ENCODE data around the gene LRRC26. TPM values are rescaled to one million over a fixed set of nuclear protein-coding genes. Genes with fewer than 3 reads are reported as not detected.
A peak's percentile ranks its signal among the peaks of the same experiment; 100 is the strongest.

The LRRC26 gene
- total RNA-seq, 5 donors from 2014 or later (not counting 1 experiment from before 2014, with no cell fraction given) = not detected

DNA sequence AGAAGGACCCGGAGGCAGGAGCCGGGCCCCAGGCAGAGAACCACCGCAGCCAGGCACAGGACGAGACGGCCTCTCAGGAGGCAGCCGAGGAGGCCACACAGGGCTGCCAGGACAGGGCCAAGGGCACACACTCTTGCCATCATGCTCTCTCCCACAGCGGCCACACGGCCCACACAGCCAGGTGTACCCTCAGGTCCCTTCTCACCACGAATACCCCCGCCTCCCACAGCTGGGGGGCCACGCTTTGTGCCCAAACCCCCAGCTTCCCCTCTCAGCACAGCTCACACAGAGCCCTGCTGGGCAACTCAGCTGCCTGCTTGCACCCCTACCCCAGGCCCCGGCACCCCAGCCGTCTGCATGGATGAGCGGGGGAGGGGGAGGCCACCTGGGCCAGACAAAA lies 23.9 kb upstream of the LRRC26 start:
- no peaks in the 10 kb centered on the region for H3K9me3 Mint-ChIP-seq
- peaks cover 2% of the 10 kb centered on the region for H3K36me3 Mint-ChIP-seq
- POLR2A ChIA-PET = no interaction called here
- H3K4me3 Mint-ChIP-seq = no peak overlapping the region
- WGBS (ENCODE audit: insufficient coverage) = 91% methylated on average over 12 of the region's 14 CpGs
- Histone ChIP-seq H3K27ac (ENCODE audit: low read length) (no peak overlapping the region), H3K4me3 (ENCODE audit: control insufficient read depth in 1 of 2, extremely low read depth in 1 of 2, low read length in 1 of 2) (no peak overlapping the region), H3K27me3 (replicated peaks in 1 of 2; ENCODE audit: control insufficient read depth in 2 of 2, extremely low read depth in 1 of 2, insufficient read depth in 2 of 2, low read length in 1 of 2) (peaks cover 0 to 4% of the 10 kb centered on the region in 2 experiments), H3K9me3 (no peaks in the 10 kb centered on the region), H3K4me1 (ENCODE audit: control insufficient read depth in 1 of 2, extremely low read depth in 1 of 2, insufficient read depth in 2 of 2, low read length in 2 of 2) (peaks cover 0 to 25% of the 10 kb centered on the region in 2 experiments), H3K36me3 (ENCODE audit: control insufficient read depth in 2 of 2, extremely low read depth in 1 of 2, insufficient read depth in 1 of 2, low read length in 1 of 2) (peaks cover 5 to 13% of the 10 kb centered on the region in 2 donors)
- no peak overlapping the region for H3K27ac Mint-ChIP-seq
- H3K27me3 Mint-ChIP-seq = no peaks in the 10 kb centered on the region
- DNase-seq (no peak), ATAC-seq (replicated peaks in 1 of 4) (no peak)
- CTCF ChIA-PET = interaction anchor here in 1 of 2 donors (0.6 kb wide), 1 partner anchor 63 kb away, joined by 7 read pairs; no protein-coding TSS in a partner anchor
- peaks cover 6 to 25% (median 14%) of the 10 kb centered on the region in 3 donors for H3K4me1 Mint-ChIP-seq

DNA sequence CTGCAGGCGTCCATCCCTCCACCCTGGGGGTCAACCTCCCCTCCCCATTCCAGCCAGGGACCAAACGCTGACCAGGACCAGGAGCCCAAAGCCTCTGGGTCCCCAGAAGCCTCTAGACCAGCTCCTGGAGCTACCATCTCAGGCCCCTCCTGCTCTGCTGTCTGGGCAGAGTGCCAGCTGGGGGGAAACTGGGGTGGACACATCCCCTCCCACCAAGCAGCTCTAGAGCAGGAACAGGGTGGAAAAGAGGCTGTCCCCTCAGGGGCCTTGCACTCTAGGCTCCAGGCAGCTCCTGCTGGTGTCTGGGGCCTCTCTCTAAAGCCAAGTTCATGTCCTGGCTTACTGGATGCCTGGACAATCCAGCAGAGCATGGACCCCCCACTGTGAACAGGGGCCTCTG lies 23.0 kb upstream of the LRRC26 start:
- H3K36me3 ChIP-seq (ENCODE audit: control insufficient read depth in 2 of 2, extremely low read depth in 1 of 2, insufficient read depth in 1 of 2, low read length in 1 of 2) = peaks cover 5 to 13% of the 10 kb centered on the region in 2 donors
- no peak for ATAC-seq (replicated peaks in 1 of 4)
- 80% methylated on average over 1 of the region's 2 CpGs for WGBS (ENCODE audit: insufficient coverage)
- no peak for DNase-seq
- Mint-ChIP-seq H3K36me3 (peaks cover 2% of the 10 kb centered on the region), H3K9me3 (no peaks in the 10 kb centered on the region), H3K27me3 (no peaks in the 10 kb centered on the region), H3K4me1 (peaks cover 6 to 22% (median 14%) of the 10 kb centered on the region in 3 donors), H3K27ac (no peak overlapping the region), H3K4me3 (no peak overlapping the region)
- CTCF ChIA-PET = no interaction called here
- H3K27ac ChIP-seq (ENCODE audit: low read length) = no peak overlapping the region
- no peak overlapping the region for H3K4me3 ChIP-seq (ENCODE audit: control insufficient read depth in 1 of 2, extremely low read depth in 1 of 2, low read length in 1 of 2)
- POLR2A ChIA-PET = no interaction called here
- H3K4me1 ChIP-seq (ENCODE audit: control insufficient read depth in 1 of 2, extremely low read depth in 1 of 2, insufficient read depth in 2 of 2, low read length in 2 of 2) = peaks cover 0 to 25% of the 10 kb centered on the region in 2 experiments
- H3K27me3 ChIP-seq (replicated peaks in 1 of 2; ENCODE audit: control insufficient read depth in 2 of 2, extremely low read depth in 1 of 2, insufficient read depth in 2 of 2, low read length in 1 of 2) = no peaks in the 10 kb centered on the region
- H3K9me3 ChIP-seq = no peaks in the 10 kb centered on the region

DNA sequence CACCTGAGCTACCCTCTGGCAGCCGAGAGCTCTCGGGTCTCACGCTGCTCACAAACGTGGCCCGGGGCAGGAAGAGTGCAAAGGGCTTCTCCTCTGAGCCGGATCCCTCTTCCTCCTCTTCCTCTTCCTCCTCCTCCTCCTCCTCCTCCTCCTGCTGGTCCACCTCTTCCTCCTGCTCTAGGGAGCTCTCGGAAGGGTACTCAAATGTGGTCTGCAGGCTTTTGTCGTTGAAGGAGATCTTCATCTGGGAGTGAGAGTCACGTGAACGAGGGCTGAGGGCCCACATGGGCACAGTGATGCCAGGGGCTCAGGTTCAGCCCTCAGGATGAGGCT lies 22.6 kb upstream of the LRRC26 start:
- H3K9me3 ChIP-seq = no peaks in the 10 kb centered on the region
- peaks cover 4 to 27% of the 10 kb centered on the region in 2 experiments for H3K4me1 ChIP-seq (ENCODE audit: control insufficient read depth in 1 of 2, extremely low read depth in 1 of 2, insufficient read depth in 2 of 2, low read length in 2 of 2)
- peaks cover 10 to 26% (median 18%) of the 10 kb centered on the region in 3 donors for H3K4me1 Mint-ChIP-seq
- ChIA-PET CTCF (no interaction called here), POLR2A (no interaction called here)
- H3K27ac ChIP-seq (ENCODE audit: low read length) = no peak overlapping the region
- H3K36me3 ChIP-seq (ENCODE audit: control insufficient read depth in 2 of 2, extremely low read depth in 1 of 2, insufficient read depth in 1 of 2, low read length in 1 of 2) = peaks cover 5 to 13% of the 10 kb centered on the region in 2 donors
- ATAC-seq (replicated peaks in 1 of 4) (no peak), DNase-seq (no peak)
- WGBS (ENCODE audit: insufficient coverage) = 90% methylated on average over 8 of the region's 10 CpGs
- no peaks in the 10 kb centered on the region for H3K27me3 Mint-ChIP-seq
- no peak overlapping the region for H3K27ac Mint-ChIP-seq
- no peaks in the 10 kb centered on the region for H3K27me3 ChIP-seq (replicated peaks in 1 of 2; ENCODE audit: control insufficient read depth in 2 of 2, extremely low read depth in 1 of 2, insufficient read depth in 2 of 2, low read length in 1 of 2)
- no peak overlapping the region for H3K4me3 Mint-ChIP-seq
- no peaks in the 10 kb centered on the region for H3K9me3 Mint-ChIP-seq
- H3K36me3 Mint-ChIP-seq = peaks cover 5% of the 10 kb centered on the region
- H3K4me3 ChIP-seq (ENCODE audit: control insufficient read depth in 1 of 2, extremely low read depth in 1 of 2, low read length in 1 of 2) = no peak overlapping the region

DNA sequence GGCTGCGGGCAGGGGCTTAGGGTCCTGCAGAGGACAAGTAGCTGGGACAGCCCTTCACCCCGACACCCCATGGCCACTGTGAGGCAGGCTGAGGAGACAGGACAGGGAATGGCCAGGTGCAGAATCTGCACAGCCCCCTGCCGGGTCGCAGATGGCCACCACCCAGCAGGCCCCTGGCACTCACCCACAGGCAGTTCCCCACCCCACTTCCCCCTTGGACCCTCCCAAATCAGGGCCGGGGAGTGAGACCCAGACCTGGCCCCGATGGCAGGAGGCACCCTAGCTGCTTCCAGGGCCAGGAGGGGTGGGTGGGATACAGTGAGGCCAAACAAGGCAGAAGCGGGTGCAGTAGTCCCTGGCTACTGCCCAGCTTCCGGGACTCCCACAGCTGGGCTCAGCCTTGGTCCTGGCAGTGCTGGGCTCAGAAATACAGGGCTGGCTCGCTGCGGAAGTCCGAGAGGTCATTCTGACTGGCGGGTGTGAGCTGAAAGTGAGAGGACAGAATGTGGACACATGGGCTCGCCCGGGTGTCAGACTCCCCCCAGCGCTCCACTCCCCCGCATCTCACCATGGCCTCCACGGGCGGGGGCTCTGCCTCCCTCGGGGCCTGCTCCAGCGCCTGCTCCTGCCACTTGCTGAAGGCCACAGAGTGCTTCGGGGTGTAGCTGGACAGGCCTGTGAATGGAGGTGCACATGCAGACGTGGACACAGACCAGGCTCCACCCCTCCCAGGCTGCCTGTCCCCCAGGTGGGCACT lies 22.0 kb upstream of the LRRC26 start:
- Histone ChIP-seq H3K4me3 (ENCODE audit: control insufficient read depth in 1 of 2, extremely low read depth in 1 of 2, low read length in 1 of 2) (no peak overlapping the region), H3K4me1 (ENCODE audit: control insufficient read depth in 1 of 2, extremely low read depth in 1 of 2, insufficient read depth in 2 of 2, low read length in 2 of 2) (peaks cover 10 to 33% of the 10 kb centered on the region in 2 experiments), H3K9me3 (no peaks in the 10 kb centered on the region), H3K36me3 (ENCODE audit: control insufficient read depth in 2 of 2, extremely low read depth in 1 of 2, insufficient read depth in 1 of 2, low read length in 1 of 2) (peaks cover 5 to 13% of the 10 kb centered on the region in 2 donors), H3K27me3 (replicated peaks in 1 of 2; ENCODE audit: control insufficient read depth in 2 of 2, extremely low read depth in 1 of 2, insufficient read depth in 2 of 2, low read length in 1 of 2) (no peaks in the 10 kb centered on the region), H3K27ac (ENCODE audit: low read length) (no peak overlapping the region)
- 93% methylated on average over 18 of the region's 22 CpGs for WGBS (ENCODE audit: insufficient coverage)
- ChIA-PET POLR2A (interaction anchor here in 1 of 2 donors (0.7 kb wide), 1 partner anchor 554 kb away, joined by 6 read pairs; no protein-coding TSS in a partner anchor), CTCF (interaction anchor here (0.6 kb wide), 2 partner anchors 41 to 44 kb away, joined by 3 to 6 read pairs; no protein-coding TSS in a partner anchor)
- peaks cover 16 to 30% (median 23%) of the 10 kb centered on the region in 3 donors for H3K4me1 Mint-ChIP-seq
- peaks cover 5% of the 10 kb centered on the region for H3K36me3 Mint-ChIP-seq
- DNase-seq (no peak), ATAC-seq (replicated peaks in 1 of 4) (no peak)
- H3K4me3 Mint-ChIP-seq = no peak overlapping the region
- no peak overlapping the region for H3K27ac Mint-ChIP-seq
- no peaks in the 10 kb centered on the region for H3K27me3 Mint-ChIP-seq
- no peaks in the 10 kb centered on the region for H3K9me3 Mint-ChIP-seq

DNA sequence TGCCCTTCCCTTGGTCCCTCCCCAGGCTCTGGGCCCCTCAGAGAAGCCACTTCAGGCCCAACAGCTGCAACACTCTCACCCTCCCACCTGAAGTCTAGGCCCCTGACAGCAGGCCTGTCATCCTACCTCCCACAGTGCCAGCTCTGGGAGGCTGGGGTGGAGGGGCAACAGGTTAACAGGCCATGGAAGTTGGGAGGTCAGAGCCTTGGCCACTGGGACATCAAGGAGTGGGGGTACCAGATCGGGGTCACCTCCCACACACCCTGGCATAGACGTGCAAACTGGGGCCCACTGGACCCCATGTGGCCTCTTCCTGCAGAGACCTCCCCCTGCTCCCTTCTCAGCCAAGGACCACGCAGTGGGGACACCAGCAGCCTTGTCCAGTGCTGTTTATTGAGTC lies 21.4 kb upstream of the LRRC26 start:
- ATAC-seq (replicated peaks in 1 of 4) = no peak
- no peak overlapping the region for H3K4me3 ChIP-seq (ENCODE audit: control insufficient read depth in 1 of 2, extremely low read depth in 1 of 2, low read length in 1 of 2)
- Mint-ChIP-seq H3K27me3 (no peaks in the 10 kb centered on the region), H3K27ac (no peak overlapping the region), H3K4me1 (peaks cover 17 to 35% (median 30%) of the 10 kb centered on the region in 3 donors), H3K4me3 (peak overlapping the region in 1 of 3 donors; percentile 59), H3K9me3 (no peaks in the 10 kb centered on the region), H3K36me3 (peaks cover 5% of the 10 kb centered on the region)
- DNase-seq = no peak
- no peaks in the 10 kb centered on the region for H3K9me3 ChIP-seq
- ChIA-PET CTCF (interaction anchor here (0.6 kb wide), 2 partner anchors 41 to 45 kb away, joined by 3 to 6 read pairs; no protein-coding TSS in a partner anchor), POLR2A (interaction anchor here in 1 of 2 donors (0.7 kb wide), 1 partner anchor 553 kb away, joined by 6 read pairs; no protein-coding TSS in a partner anchor)
- H3K27ac ChIP-seq (ENCODE audit: low read length) = no peak overlapping the region
- no peaks in the 10 kb centered on the region for H3K27me3 ChIP-seq (replicated peaks in 1 of 2; ENCODE audit: control insufficient read depth in 2 of 2, extremely low read depth in 1 of 2, insufficient read depth in 2 of 2, low read length in 1 of 2)
- peaks cover 5 to 18% of the 10 kb centered on the region in 2 donors for H3K36me3 ChIP-seq (ENCODE audit: control insufficient read depth in 2 of 2, extremely low read depth in 1 of 2, insufficient read depth in 1 of 2, low read length in 1 of 2)
- WGBS (ENCODE audit: insufficient coverage) = 80% methylated on average over 3 of the region's 3 CpGs
- H3K4me1 ChIP-seq (ENCODE audit: control insufficient read depth in 1 of 2, extremely low read depth in 1 of 2, insufficient read depth in 2 of 2, low read length in 2 of 2) = peaks cover 13 to 39% of the 10 kb centered on the region in 2 experiments

DNA sequence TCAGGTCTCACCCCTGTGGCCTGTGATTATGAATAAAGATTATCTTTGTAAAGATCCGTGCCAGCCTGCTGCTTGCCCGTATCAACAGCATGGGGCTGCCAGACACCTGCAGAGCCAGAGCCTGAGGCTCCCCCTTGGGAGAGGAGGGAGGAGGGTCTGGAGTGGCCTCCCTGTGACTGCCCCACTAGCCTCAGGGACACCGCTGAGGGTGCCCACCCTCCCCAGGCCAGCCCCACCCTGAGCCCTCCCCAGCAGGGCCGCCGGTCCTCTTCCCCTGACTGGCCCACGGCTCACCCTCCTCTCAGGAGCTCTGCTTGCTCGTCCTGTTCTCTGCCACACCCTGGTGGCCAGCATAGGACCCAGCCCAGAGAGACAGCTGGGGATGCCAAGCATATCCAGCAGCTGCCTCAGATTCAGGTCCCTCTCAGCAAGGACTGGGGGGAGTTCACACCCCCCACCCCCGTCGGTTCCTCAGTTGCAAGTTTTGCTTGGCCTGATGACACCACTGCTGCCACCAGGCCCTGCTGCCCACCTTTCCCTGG lies 20.5 kb upstream of the LRRC26 start:
- no peaks in the 10 kb centered on the region for H3K27me3 Mint-ChIP-seq
- no peak for ATAC-seq (replicated peaks in 1 of 4)
- POLR2A ChIA-PET = interaction anchor here in 1 of 2 donors (0.9 kb wide), 1 partner anchor 10 kb away, joined by 3 read pairs; the partner anchor contains the start of gene TPRN

More for the DNA sequence above, 20.5 kb upstream of the LRRC26 start:
- H3K4me1 ChIP-seq (ENCODE audit: control insufficient read depth in 1 of 2, extremely low read depth in 1 of 2, insufficient read depth in 2 of 2, low read length in 2 of 2) = peaks cover 13 to 48% of the 10 kb centered on the region in 2 experiments
- DNase-seq = no peak
- H3K4me3 ChIP-seq (ENCODE audit: control insufficient read depth in 1 of 2, extremely low read depth in 1 of 2, low read length in 1 of 2) = no peak overlapping the region
- CTCF ChIA-PET = no interaction called here
- WGBS (ENCODE audit: insufficient coverage) = 98% methylated on average over 8 of the region's 9 CpGs
- peak overlapping the region; percentile 59 to 88 (median 86) for H3K4me3 Mint-ChIP-seq
- peaks cover 5% of the 10 kb centered on the region for H3K36me3 Mint-ChIP-seq
- H3K27ac Mint-ChIP-seq = peak overlapping the region; percentile 52 to 58
- H3K4me1 Mint-ChIP-seq = peaks cover 17 to 38% (median 35%) of the 10 kb centered on the region in 3 donors
- H3K9me3 Mint-ChIP-seq = no peaks in the 10 kb centered on the region
- H3K27ac ChIP-seq (ENCODE audit: low read length) = peak overlapping the region; percentile 77
- no peaks in the 10 kb centered on the region for H3K27me3 ChIP-seq (replicated peaks in 1 of 2; ENCODE audit: control insufficient read depth in 2 of 2, extremely low read depth in 1 of 2, insufficient read depth in 2 of 2, low read length in 1 of 2)
- H3K9me3 ChIP-seq = no peaks in the 10 kb centered on the region
- H3K36me3 ChIP-seq (ENCODE audit: control insufficient read depth in 2 of 2, extremely low read depth in 1 of 2, insufficient read depth in 1 of 2, low read length in 1 of 2) = peaks cover 5 to 26% of the 10 kb centered on the region in 2 donors
